B cell (primary cell): ENCODE results near the gene NIPSNAP3A.

ENCODE experiments used
- EZH2 ChIP-seq: IDR thresholded peaks from 2 replicates; pipeline ENCODE4 v1.6.1; 2012; ENCODE audit warnings: borderline replicate concordance, low read depth, mild to moderate bottlenecking, moderate library complexity, low read length; ENCODE audit not compliant: insufficient read depth, poor library complexity, severe bottlenecking
- TF ChIP-seq, protein P1 (sequence below): fragments of 200-600 bp; IDR thresholded peaks from one replicate; pipeline ENCODE4 v1.8.0; 2022; ENCODE audit warnings: antibody characterized with exemption, mild to moderate bottlenecking

DNA sequence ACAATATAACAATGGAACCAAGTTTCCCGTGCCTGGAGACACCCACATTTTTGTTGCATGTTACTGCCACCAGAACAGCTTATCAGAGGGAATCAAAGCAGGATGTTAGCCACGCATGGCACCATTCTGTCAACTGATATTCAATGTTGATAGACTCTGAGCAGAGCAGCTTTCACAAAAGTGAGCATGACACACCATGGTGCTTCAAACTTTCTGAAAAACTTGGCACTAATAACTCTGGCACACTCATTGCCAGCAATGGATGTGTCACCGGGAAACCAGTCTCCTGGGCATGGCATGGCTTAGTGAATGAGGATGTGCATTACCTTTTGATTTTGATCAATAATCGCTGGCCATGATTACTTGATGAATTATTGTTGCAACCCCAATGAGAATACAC lies 36.1 kb downstream of the NIPSNAP3A start:
- TF ChIP-seq, protein P1, sequence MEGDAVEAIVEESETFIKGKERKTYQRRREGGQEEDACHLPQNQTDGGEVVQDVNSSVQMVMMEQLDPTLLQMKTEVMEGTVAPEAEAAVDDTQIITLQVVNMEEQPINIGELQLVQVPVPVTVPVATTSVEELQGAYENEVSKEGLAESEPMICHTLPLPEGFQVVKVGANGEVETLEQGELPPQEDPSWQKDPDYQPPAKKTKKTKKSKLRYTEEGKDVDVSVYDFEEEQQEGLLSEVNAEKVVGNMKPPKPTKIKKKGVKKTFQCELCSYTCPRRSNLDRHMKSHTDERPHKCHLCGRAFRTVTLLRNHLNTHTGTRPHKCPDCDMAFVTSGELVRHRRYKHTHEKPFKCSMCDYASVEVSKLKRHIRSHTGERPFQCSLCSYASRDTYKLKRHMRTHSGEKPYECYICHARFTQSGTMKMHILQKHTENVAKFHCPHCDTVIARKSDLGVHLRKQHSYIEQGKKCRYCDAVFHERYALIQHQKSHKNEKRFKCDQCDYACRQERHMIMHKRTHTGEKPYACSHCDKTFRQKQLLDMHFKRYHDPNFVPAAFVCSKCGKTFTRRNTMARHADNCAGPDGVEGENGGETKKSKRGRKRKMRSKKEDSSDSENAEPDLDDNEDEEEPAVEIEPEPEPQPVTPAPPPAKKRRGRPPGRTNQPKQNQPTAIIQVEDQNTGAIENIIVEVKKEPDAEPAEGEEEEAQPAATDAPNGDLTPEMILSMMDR = no peak
- TF ChIP-seq EZH2 = no peak
